GM20000 (cell line): ENCODE measurements around the gene ALDH3B1.

Source experiments
- DNase-seq: peaks from one replicate; pipeline ENCODE4 v3.0.0; 2012; ENCODE audit warnings: low spot score
- TF ChIP-seq, protein P1 (sequence below): IDR thresholded peaks from 2 replicates; pipeline ENCODE4 v1.5.1; 2012; ENCODE audit warnings: mild to moderate bottlenecking, control low read depth; ENCODE audit errors: extremely low read depth, missing control alignments

The ALDH3B1 gene

DNA sequence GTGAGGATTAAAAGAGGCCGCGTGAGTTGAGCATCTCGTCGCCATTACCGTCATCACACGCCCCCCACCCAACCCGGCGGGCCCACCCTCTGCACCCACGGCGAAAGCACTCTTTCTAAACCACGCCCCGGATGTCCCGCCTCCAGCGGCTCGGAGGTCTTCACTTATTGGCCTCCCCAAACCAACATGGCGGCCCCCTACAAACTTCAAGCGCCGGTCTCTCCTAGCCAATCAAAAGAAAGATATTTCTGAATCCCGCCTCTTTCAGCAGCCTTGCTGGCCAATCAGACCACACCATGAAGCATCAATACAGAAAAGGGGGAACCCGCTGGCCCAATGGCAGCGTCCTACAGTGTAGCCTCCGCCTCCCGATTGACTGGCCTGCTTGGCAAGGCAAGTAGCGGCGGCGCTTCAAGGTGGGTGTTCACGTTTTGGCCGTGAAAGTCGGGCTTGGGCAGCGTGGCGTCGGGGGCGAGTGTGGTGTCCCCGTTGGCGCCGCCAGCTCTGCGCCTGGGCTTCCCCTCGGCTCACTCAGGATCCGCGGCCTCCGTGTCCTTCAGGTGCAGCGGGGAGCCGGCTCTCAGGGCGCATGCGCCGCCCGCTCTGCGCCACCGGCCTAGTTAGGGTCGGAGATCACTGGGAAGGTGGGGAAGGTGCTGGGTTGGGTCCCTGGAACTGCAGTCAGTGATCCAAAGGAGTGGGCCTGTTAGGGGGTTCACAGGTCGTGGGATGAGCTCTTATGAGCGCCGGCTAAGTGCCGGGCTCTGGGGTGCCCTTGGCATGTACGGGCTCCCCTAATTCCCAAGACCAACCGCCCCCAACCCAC lies 20.4 kb downstream of the ALDH3B1 start, which contains the start of gene NDUFS8:
TSS of gene NDUFS8 (plus strand) at position 364 of the 826 bp plus-strand sequence. CDS start 1,471 bp downstream, outside the sequence.
- TF ChIP-seq, protein P1, sequence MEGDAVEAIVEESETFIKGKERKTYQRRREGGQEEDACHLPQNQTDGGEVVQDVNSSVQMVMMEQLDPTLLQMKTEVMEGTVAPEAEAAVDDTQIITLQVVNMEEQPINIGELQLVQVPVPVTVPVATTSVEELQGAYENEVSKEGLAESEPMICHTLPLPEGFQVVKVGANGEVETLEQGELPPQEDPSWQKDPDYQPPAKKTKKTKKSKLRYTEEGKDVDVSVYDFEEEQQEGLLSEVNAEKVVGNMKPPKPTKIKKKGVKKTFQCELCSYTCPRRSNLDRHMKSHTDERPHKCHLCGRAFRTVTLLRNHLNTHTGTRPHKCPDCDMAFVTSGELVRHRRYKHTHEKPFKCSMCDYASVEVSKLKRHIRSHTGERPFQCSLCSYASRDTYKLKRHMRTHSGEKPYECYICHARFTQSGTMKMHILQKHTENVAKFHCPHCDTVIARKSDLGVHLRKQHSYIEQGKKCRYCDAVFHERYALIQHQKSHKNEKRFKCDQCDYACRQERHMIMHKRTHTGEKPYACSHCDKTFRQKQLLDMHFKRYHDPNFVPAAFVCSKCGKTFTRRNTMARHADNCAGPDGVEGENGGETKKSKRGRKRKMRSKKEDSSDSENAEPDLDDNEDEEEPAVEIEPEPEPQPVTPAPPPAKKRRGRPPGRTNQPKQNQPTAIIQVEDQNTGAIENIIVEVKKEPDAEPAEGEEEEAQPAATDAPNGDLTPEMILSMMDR, result no peak
- peak; percentile 99 for DNase-seq

DNA sequence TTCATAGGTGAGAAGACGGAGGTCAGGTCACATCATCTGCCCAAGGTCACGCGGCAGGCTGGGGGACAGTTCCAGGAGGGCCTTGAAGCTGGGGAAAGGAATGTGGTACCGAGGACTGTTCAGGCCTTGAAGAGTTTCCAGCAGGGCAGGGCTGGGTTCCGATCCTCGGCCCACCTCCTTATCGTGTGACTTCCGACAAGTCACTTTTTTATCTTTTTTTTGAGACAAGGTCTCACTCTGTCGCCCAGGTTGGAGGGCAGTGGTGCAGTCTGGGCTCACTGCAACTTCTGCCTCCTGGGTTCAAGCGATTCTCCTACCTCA lies 21.0 kb downstream of the ALDH3B1 start:
- no peak for DNase-seq
- TF ChIP-seq, protein P1, result no peak

DNA sequence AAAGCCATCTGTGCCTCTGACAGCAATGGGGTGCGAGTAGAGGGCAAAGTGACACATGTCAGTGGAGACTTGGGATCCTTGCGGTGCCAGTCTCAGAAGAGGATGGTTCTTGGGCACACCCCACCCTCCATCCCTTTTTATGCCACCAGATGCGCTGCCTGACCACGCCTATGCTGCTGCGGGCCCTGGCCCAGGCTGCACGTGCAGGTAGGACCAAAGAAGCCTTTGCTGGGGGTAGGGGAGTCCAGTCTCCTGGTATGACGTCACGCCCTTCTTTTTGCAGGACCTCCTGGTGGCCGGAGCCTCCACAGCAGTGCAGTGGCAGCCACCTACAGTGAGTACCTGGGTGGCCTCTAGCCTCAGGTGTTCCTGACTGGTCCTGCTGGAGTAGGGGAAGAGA lies 21.9 kb downstream of the ALDH3B1 start:
- DNase-seq, result no peak

DNA sequence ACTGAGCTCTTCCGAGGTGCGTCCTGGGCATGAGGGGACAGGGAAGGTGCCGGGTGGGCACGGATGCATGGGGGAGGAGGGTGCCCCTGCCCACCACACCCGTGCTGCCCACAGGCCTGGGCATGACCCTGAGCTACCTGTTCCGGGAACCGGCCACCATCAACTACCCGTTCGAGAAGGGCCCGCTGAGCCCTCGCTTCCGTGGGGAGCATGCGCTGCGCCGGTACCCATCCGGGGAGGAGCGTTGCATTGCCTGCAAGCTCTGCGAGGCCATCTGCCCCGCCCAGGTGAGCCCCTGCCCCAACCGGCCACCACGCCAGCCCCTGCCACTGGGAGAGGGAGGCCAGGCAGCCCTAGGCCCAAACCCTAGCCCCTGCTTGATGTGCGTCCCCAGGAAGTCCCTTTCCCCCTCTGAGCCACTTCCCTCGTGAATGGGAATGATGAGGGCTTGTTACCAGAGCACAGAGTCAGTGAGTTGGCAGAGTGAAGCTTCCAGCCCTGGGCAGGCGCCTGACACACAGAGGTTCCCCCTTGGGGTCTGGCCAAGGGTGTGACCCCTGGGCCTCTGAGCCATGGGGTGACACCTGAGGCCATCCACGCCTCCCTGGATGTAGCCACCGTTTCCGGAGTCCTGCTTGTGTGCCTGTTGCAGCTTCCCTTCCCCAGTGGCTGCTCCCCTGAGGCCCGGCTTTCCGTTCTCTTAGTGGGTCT lies 23.0 kb downstream of the ALDH3B1 start:
- no peak for DNase-seq
- TF ChIP-seq, protein P1, result no peak

More for the DNA sequence above, 21.9 kb downstream of the ALDH3B1 start:
- TF ChIP-seq, protein P1, result no peak

DNA sequence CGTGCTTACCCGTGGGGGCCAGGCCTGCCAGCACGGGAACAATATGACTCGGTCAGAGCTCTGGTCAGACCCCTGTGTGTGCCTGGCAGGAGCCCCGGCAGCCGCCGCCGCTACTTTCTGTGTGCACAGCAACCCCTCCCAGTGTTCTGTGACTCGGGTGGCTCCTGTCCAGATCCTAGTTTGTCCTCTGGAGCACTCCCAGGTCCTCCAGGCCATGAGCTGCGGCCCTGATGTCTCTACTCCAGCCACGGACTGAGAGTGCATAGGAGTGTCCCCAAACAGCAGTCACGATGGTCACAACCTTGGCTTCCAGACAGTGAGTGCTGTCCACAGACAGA lies 23.6 kb downstream of the ALDH3B1 start:
- no peak for DNase-seq

DNA sequence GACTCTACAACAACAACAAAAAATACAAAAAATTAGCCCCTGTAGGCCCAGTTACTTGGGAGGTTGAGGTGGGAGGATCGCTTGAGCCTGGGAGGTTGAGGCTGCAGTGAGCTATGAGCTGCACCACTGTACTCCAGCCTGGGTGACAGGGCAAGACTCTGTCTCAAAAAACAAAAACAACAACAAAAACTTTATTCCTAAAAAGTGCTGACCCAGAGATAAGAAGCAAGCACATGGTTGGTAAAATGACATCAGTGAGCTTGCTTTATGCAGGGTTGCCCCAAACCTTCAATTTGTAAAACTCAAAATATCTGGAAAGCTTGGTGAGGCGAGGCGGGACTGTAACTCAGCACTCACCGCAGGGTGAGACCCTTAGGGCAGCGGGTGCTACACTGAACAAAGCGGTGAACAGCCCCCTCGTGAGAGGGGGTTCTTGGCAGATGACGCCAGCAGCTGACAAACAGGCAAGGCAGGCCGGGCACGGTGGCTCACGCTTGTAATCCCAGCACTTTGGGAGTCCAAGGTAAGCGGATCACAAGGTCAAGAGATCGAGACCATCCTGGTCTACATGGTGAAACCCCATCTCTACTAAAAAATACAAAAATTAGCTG lies 25.2 kb downstream of the ALDH3B1 start:
- TF ChIP-seq, protein P1, result no peak
- DNase-seq, result no peak

More for the DNA sequence above, 23.6 kb downstream of the ALDH3B1 start:
- TF ChIP-seq, protein P1, result no peak
